Panc1 (cell line): ENCODE data around the gene MSLN. TPM values are rescaled to one million over a fixed set of nuclear protein-coding genes. Genes with fewer than 3 reads are reported as not detected.

Experiments used
- ATAC-seq: fragments of 200-7000 bp; cut with Tn5 transposase; 2 replicates; pipeline ENCODE4 v1.9.1; 2020; ENCODE audit warnings: mild to moderate bottlenecking, moderate library complexity
- BruUV-seq: library from RNA; stranded (reverse); fragments of 400-500 nt; replicated peaks from 2 replicates; lab custom pipeline; 2021; lab: Mats Ljungman, UMichigan
- CTCF ChIA-PET: fragments of 300-600 bp; sonication (Branson Sonifier 250); formaldehyde crosslinking; loops from one replicate; lab custom pipeline; 2022; ENCODE audit warnings: antibody characterized with exemption; lab: Charles Lee
- POLR2A ChIA-PET: fragments of 300-600 bp; sonication (Branson Sonifier 250); formaldehyde crosslinking; loops from one replicate; lab custom pipeline; 2022; ENCODE audit warnings: antibody characterized with exemption; lab: Charles Lee
- DNase-seq: peaks from one replicate; pipeline ENCODE4 v3.0.0-alpha.2; 2010; ENCODE audit warnings: low read depth, low spot score
- H3K27ac ChIP-seq: 2 replicates; pipeline ENCODE4 v1.5.1; 2011; ENCODE audit warnings: mild to moderate bottlenecking, low read length, inconsistent platforms
- H3K27me3 ChIP-seq: fragments of 200-500 bp; sonication (Bioruptor generic); 2 replicates; pipeline ENCODE4 v1.6.0; 2014; ENCODE audit warnings: low read length, inconsistent platforms; ENCODE audit not compliant: control insufficient read depth, insufficient read depth
- H3K36me3 ChIP-seq: fragments of 200-500 bp; sonication (Bioruptor generic); 2 replicates; pipeline ENCODE4 v1.5.1; 2014; ENCODE audit warnings: inconsistent platforms, mild to moderate bottlenecking, low read length, moderate library complexity; ENCODE audit not compliant: control insufficient read depth, insufficient read depth
- H3K4me1 ChIP-seq: 2 replicates; pipeline ENCODE4 v1.5.1; 2011; ENCODE audit warnings: inconsistent platforms, mild to moderate bottlenecking, low read length, moderate library complexity; ENCODE audit not compliant: control insufficient read depth, insufficient read depth
- H3K4me3 ChIP-seq, 2 experiments: 2 replicates each; pipeline ENCODE4 v1.5.1; 2011 to 2012; ENCODE audit warnings: low read depth in 2 of 2, low read length in 2 of 2, mild to moderate bottlenecking in 2 of 2, inconsistent platforms in 1 of 2, moderate library complexity in 1 of 2
- H3K9me3 ChIP-seq: fragments of 200-500 bp; sonication (Bioruptor generic); 2 replicates; pipeline ENCODE4 v1.5.1; 2014; ENCODE audit warnings: low read depth, mild to moderate bottlenecking, inconsistent platforms, low read length, moderate library complexity; ENCODE audit not compliant: control insufficient read depth, insufficient read depth
- CTCF ChIP-seq: fragments of 450-650 bp; IDR thresholded peaks from 2 replicates; pipeline ENCODE4 v1.5.1; 2017; ENCODE audit warnings: mild to moderate bottlenecking
- POLR2AphosphoS5 ChIP-seq: IDR thresholded peaks from 2 replicates; pipeline ENCODE4 v1.6.1; 2012; ENCODE audit warnings: mild to moderate bottlenecking, low read depth, low read length, moderate library complexity
- REST ChIP-seq, 2 experiments: IDR thresholded peaks; 2 replicates each; pipeline ENCODE4 v1.6.1; 2011 to 2012; ENCODE audit warnings: low read depth in 2 of 2, control low read depth in 1 of 2, low read length in 1 of 2, mild to moderate bottlenecking in 1 of 2, moderate library complexity in 1 of 2; ENCODE audit not compliant: insufficient read depth in 1 of 2
- SIN3A ChIP-seq: IDR thresholded peaks from 2 replicates; pipeline ENCODE4 v1.6.1; 2012; ENCODE audit warnings: low read depth, mild to moderate bottlenecking, low read length, moderate library complexity, borderline replicate concordance; ENCODE audit not compliant: insufficient read depth
- TCF7L2 ChIP-seq: IDR thresholded peaks from 2 replicates; pipeline ENCODE4 v1.6.1; 2011; ENCODE audit warnings: mild to moderate bottlenecking, low read depth, low read length, inconsistent platforms
- in situ Hi-C: cut with HindIII; loops from 2 replicates; pipeline ENCODE4 v1.10.0; 2016; ENCODE audit warnings: low sequenced_read_pairs, low pct_unique_long_range_greater_than_20kb
- intact Hi-C: fragments of 100-400 bp; cut with micrococcal nuclease; formaldehyde crosslinking; loops from one replicate; pipeline ENCODE4 v1.10.0; 2022; ENCODE audit not compliant: unreplicated experiment
- total RNA-seq: library from RNA; stranded (reverse); gene quantifications from one replicate; pipeline ENCODE4 v1.2.1, GENCODE V29; 2021; ENCODE audit not compliant: unreplicated experiment

The MSLN gene
- total RNA-seq, 1 experiment from 2014 or later = 1.1 TPM

GRCh38 chr16:789191-789850 lies 28.8 kb downstream of the MSLN start:
- Histone ChIP-seq H3K4me1 (peaks cover 4% of the 10 kb centered on the region), H3K36me3 (peaks cover 5% of the 10 kb centered on the region), H3K4me3 (peak overlapping the region; percentile 68 to 73), H3K9me3 (no peaks in the 10 kb centered on the region), H3K27me3 (no peaks in the 10 kb centered on the region), H3K27ac (peak overlapping the region; percentile 76; the same call in 1 of the 2 replicates)
- no peak for TF ChIP-seq SIN3A
- TF ChIP-seq REST (IDR thresholded peaks at IDR 0.05; ENCODE audit: insufficient read depth in 1 of 2, low read depth in 2 of 2, low read length in 1 of 2) = no peak
- TF ChIP-seq CTCF = no peak
- no peak for TF ChIP-seq POLR2AphosphoS5
- no peak for TF ChIP-seq TCF7L2
- in situ Hi-C loops (no loop called here), intact Hi-C loops (loop anchor here (5.0 kb wide), 1 partner anchor 47 kb away; the partner anchor contains the start of gene CIAO3)
- ChIA-PET POLR2A (no interaction called here), CTCF (interaction anchor here (0.6 kb wide), 1 partner anchor 343 kb away, joined by 6 read pairs; no protein-coding TSS in a partner anchor)
- no peak for DNase-seq
- TSS peak; percentile 89 for BruUV-seq
- no peak for ATAC-seq

- Histone ChIP-seq H3K36me3 (peaks cover 5% of the 10 kb centered on the region), H3K27me3 (no peaks in the 10 kb centered on the region), H3K9me3 (no peaks in the 10 kb centered on the region), H3K4me3 (no peak overlapping the region), H3K27ac (no peak overlapping the region), H3K4me1 (peaks cover 9% of the 10 kb centered on the region)
- ATAC-seq (no peak), DNase-seq (no peak)
- CTCF ChIA-PET = no interaction called here
- POLR2A ChIA-PET = no interaction called here
- in situ Hi-C loops = no loop called here
- no TSS peak for BruUV-seq
- TF ChIP-seq CTCF (no peak), POLR2AphosphoS5 (no peak), TCF7L2 (no peak), SIN3A (no peak), REST (IDR thresholded peaks at IDR 0.05; ENCODE audit: insufficient read depth in 1 of 2, low read depth in 2 of 2, low read length in 1 of 2) (no peak)
- intact Hi-C loops = no loop called here
Observed at GRCh38 chr16:790086-790485, 29.6 kb downstream of the MSLN start.
